WTC11 (cell line): Measurements from ENCODE around the gene LY6G6F.

Experiments used
- ARID4B ChIP-seq: sonication (generic); formaldehyde crosslinking; IDR thresholded peaks from 2 replicates; pipeline ENCODE4 v1.8.0; 2023; ENCODE audit warnings: missing genetic modification reagents, mild to moderate bottlenecking, borderline replicate concordance
- CTCF ChIP-seq: fragments of 200-600 bp; IDR thresholded peaks from 2 replicates; pipeline ENCODE4 v1.8.0; 2022; ENCODE audit warnings: antibody characterized with exemption
- E2F5 ChIP-seq: sonication (generic); formaldehyde crosslinking; IDR thresholded peaks from 2 replicates; pipeline ENCODE4 v1.8.1; 2022; ENCODE audit warnings: mild to moderate bottlenecking, moderate library complexity, missing genetic modification reagents
- EMX1 ChIP-seq: fragments of 250-450 bp; sonication (Bioruptor Pico); IDR thresholded peaks from 2 replicates; pipeline ENCODE4 v1.8.0; 2021; ENCODE audit warnings: mild to moderate bottlenecking
- ERG ChIP-seq: fragments of 250-450 bp; sonication (Bioruptor Pico); IDR thresholded peaks from 2 replicates; pipeline ENCODE4 v1.8.0; 2021; ENCODE audit warnings: mild to moderate bottlenecking
- MAX ChIP-seq: sonication (generic); formaldehyde crosslinking; IDR thresholded peaks from 2 replicates; pipeline ENCODE4 v1.8.0; 2022; ENCODE audit warnings: mild to moderate bottlenecking, missing genetic modification reagents
- MXD4 ChIP-seq: fragments of 250-450 bp; sonication (Bioruptor Pico); IDR thresholded peaks from 2 replicates; pipeline ENCODE4 v1.8.0; 2021; ENCODE audit warnings: mild to moderate bottlenecking, moderate library complexity, borderline replicate concordance
- PREB ChIP-seq: sonication (generic); formaldehyde crosslinking; IDR thresholded peaks from 2 replicates; pipeline ENCODE4 v1.8.1; 2022; ENCODE audit warnings: mild to moderate bottlenecking, missing genetic modification reagents, moderate library complexity, borderline replicate concordance
- SP1 ChIP-seq: sonication (generic); formaldehyde crosslinking; conservative IDR thresholded peaks from 2 replicates; pipeline ENCODE4 v1.8.1; 2022; ENCODE audit warnings: missing genetic modification reagents
- STAT6 ChIP-seq: sonication (generic); formaldehyde crosslinking; conservative IDR thresholded peaks from 2 replicates; pipeline ENCODE4 v1.8.1; 2023; ENCODE audit warnings: mild to moderate bottlenecking, low read depth, missing genetic modification reagents, moderate library complexity
- TP53 ChIP-seq: sonication (generic); formaldehyde crosslinking; IDR thresholded peaks from 2 replicates; pipeline ENCODE4 v1.8.1; 2023; ENCODE audit warnings: mild to moderate bottlenecking, missing genetic modification reagents
- ZNF263 ChIP-seq: sonication (generic); formaldehyde crosslinking; IDR thresholded peaks from 2 replicates; pipeline ENCODE4 v1.8.1; 2022; ENCODE audit warnings: low read depth, mild to moderate bottlenecking, moderate library complexity, missing genetic modification reagents
- ZNF512 ChIP-seq: sonication (generic); formaldehyde crosslinking; IDR thresholded peaks from 2 replicates; pipeline ENCODE4 v1.8.1; 2022; ENCODE audit warnings: missing genetic modification reagents, borderline replicate concordance

- TF ChIP-seq TP53 (CRISPR knock-in tag) (no peak), EMX1 (CRISPR knock-in tag) (no peak), CTCF (no peak), SP1 (CRISPR knock-in tag) (peak; percentile 69), PREB (CRISPR knock-in tag) (no peak), ZNF512 (CRISPR knock-in tag) (no peak), ERG (no peak), MAX (CRISPR knock-in tag) (no peak; the same call in none of the 2 replicates), STAT6 (no peak), ZNF263 (CRISPR knock-in tag) (no peak; the same call in 1 of the 2 replicates), MXD4 (CRISPR knock-in tag) (no peak), ARID4B (CRISPR knock-in tag) (no peak), E2F5 (no peak)
Observed at GRCh38 chr6:31736021-31736767, 29.5 kb downstream of the LY6G6F start, which contains the start of gene CLIC1.
